Subcutaneous adipose tissue (tissue), 4 donors: Measurements from ENCODE around the gene RAB29. TPM values are rescaled to one million over a fixed set of nuclear protein-coding genes. Genes with fewer than 3 reads are reported as not detected.

Experiments used
- CTCF ChIP-seq: fragments of 450-650 bp; IDR thresholded peaks from one replicate; pipeline ENCODE4 v1.5.1; 2016; ENCODE audit warnings: low read depth, mild to moderate bottlenecking, control low read depth, antibody characterized with exemption, moderate library complexity
- total RNA-seq, 4 donors: library from RNA; depleted of rRNA; stranded (reverse); fragments of >200 nt; gene quantifications; one replicate each; pipeline ENCODE4 v1.1.0, GENCODE V29; 2016

Gene RAB29
- total RNA-seq, 4 donors from 2014 or later, result 22.8 to 30.6 (median 24.9) TPM

- no peak for TF ChIP-seq CTCF
Measured at GRCh38 chr1:205792961-205793673, 17.8 kb upstream of the RAB29 start.

- TF ChIP-seq CTCF, result no peak
Measured at GRCh38 chr1:205792481-205792881, 17.2 kb upstream of the RAB29 start.

DNA sequence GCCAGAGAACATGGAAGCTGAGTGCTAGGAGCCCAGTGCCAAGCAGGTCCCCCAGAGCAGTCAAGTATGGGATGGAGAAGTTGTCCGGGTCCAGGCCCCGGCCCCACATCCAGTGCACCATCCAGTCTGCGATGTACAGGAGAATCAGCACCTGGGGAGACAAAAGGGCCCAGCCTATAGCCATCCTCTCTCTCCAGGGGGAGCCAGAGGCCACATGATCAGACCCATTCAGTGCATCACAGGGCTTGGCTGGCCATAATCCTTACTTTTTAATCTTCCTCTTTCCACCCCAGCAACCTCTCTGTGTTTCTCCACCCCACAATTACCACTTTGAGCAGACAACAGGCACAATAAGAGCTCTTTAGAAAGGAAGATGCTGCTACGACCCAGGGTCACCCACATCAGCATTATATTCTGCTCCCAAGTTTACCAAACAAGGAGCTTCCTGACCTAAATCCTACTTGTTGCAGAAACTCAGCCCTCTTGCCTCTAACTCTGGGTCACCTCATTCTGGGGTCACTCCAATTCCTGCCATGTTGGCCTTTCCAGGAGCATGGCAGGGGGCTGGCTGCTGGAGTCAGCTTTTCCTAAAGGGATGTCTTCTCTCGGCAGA lies 16.4 kb upstream of the RAB29 start:
- TF ChIP-seq CTCF, result no peak

- no peak for TF ChIP-seq CTCF
Measured at GRCh38 chr1:205787287-205787916, 12.1 kb upstream of the RAB29 start.

- TF ChIP-seq CTCF, result no peak
Measured at GRCh38 chr1:205786601-205787000, 11.3 kb upstream of the RAB29 start.

GRCh38 chr1:205785446-205785845 lies 10.2 kb upstream of the RAB29 start:
- no peak for TF ChIP-seq CTCF

DNA sequence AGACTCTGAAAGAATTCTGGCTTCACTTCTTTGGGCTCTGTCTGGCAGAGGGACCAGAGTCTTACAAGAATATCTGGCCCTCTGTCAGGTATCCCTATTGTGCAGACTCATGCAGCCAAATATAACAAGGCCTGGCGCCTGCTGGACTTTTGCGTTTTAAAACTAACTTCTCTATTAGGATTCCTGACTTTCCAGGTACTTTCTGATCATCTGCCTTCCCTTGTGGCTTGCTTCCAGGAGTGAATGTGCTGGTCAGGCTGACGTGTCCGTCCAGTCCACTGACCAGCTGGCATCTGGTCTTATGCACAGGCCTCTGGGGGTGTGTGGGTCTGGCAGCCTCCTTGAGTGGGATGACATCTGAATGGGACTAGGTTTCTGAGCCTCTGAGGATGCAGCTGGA lies 8.6 kb upstream of the RAB29 start:
- no peak for TF ChIP-seq CTCF
